ENCODE data around the gene ZFR. TPM values are rescaled to one million over a fixed set of nuclear protein-coding genes. Genes with fewer than 3 reads are reported as not detected.
"Not testable (repeated sequence)": the region's sequence is repeated elsewhere in the genome, so short reads cannot be mapped to it uniquely, and the experiment has no call there.

ZFR gene
- total RNA-seq, 1 donor from 2014 or later: 131 TPM

- Histone ChIP-seq H2AFZ (replicated peaks) (no peak overlapping the region), H4K20me1 (ENCODE audit: low read depth) (no peaks in the 10 kb centered on the region), H3K27me3 (no peaks in the 10 kb centered on the region), H3K4me3 (no peak overlapping the region), H3K9ac (no peak overlapping the region), H3K27ac (no peak overlapping the region), H3K9me3 (ENCODE audit: low read depth) (no peaks in the 10 kb centered on the region), H3F3A (ENCODE audit: low read depth) (peaks cover 6% of the 10 kb centered on the region), H3K79me2 (ENCODE audit: low read depth) (no peaks in the 10 kb centered on the region), H3K4me1 (no peaks in the 10 kb centered on the region), H3K4me2 (no peak overlapping the region), H3K36me3 (no peaks in the 10 kb centered on the region)
- Mint-ChIP-seq H3K27me3 (ENCODE audit: insufficient read depth, low read depth) (peaks cover 6% of the 10 kb centered on the region), H3K9me3 (peaks cover 9% of the 10 kb centered on the region), H3K36me3 (peaks cover 4% of the 10 kb centered on the region), H3K27ac (no peak overlapping the region), H3K4me3 (no peak overlapping the region), H3K4me1 (no peaks in the 10 kb centered on the region)
- peak; percentile 45 for DNase-seq (ENCODE audit: low spot score)
- TF ChIP-seq EZH2phosphoT487 (IDR thresholded peaks at IDR 0.05) (no peak), CTCF (IDR thresholded peaks at IDR 0.05) (peak; percentile 40)
Observed at GRCh38 chr5:32319392-32319791, 125.1 kb downstream of the ZFR start.

- Histone ChIP-seq H3K27me3 (no peaks in the 10 kb centered on the region), H3K27ac (no peak overlapping the region), H4K20me1 (ENCODE audit: low read depth) (no peaks in the 10 kb centered on the region), H3F3A (ENCODE audit: low read depth) (peaks cover 10% of the 10 kb centered on the region), H3K4me2 (no peak overlapping the region), H3K9ac (no peak overlapping the region), H3K36me3 (no peaks in the 10 kb centered on the region), H3K79me2 (ENCODE audit: low read depth) (peaks cover 3% of the 10 kb centered on the region), H3K4me1 (no peaks in the 10 kb centered on the region), H3K9me3 (ENCODE audit: low read depth) (no peaks in the 10 kb centered on the region), H2AFZ (replicated peaks) (no peak overlapping the region), H3K4me3 (no peak overlapping the region)
- H3K27ac Mint-ChIP-seq: no peak overlapping the region
- peaks cover 9% of the 10 kb centered on the region for H3K9me3 Mint-ChIP-seq
- DNase-seq (ENCODE audit: low spot score): no peak
- H3K27me3 Mint-ChIP-seq (ENCODE audit: insufficient read depth, low read depth): peaks cover 4% of the 10 kb centered on the region
- H3K4me1 Mint-ChIP-seq: peaks cover 3% of the 10 kb centered on the region
- H3K36me3 Mint-ChIP-seq: peaks cover 4% of the 10 kb centered on the region
- TF ChIP-seq EZH2phosphoT487 (IDR thresholded peaks at IDR 0.05) (no peak), CTCF (IDR thresholded peaks at IDR 0.05) (no peak), EZH2 (IDR thresholded peaks at IDR 0.05) (no peak)
- no peak overlapping the region for H3K4me3 Mint-ChIP-seq
Observed at GRCh38 chr5:32317041-32317440, 127.5 kb downstream of the ZFR start.

GRCh38 chr5:32315221-32316014, 129.1 kb downstream of the ZFR start:
- Histone ChIP-seq H2AFZ (replicated peaks) (no peak overlapping the region), H3F3A (ENCODE audit: low read depth) (peaks cover 14% of the 10 kb centered on the region), H3K4me2 (no peak overlapping the region), H4K20me1 (ENCODE audit: low read depth) (peaks cover 9% of the 10 kb centered on the region), H3K79me2 (ENCODE audit: low read depth) (peaks cover 19% of the 10 kb centered on the region), H3K27ac (no peak overlapping the region), H3K9me3 (ENCODE audit: low read depth) (no peaks in the 10 kb centered on the region), H3K36me3 (no peaks in the 10 kb centered on the region), H3K9ac (no peak overlapping the region), H3K4me3 (no peak overlapping the region), H3K4me1 (peaks cover 9% of the 10 kb centered on the region), H3K27me3 (no peaks in the 10 kb centered on the region)
- Mint-ChIP-seq H3K27ac (no peak overlapping the region), H3K4me3 (no peak overlapping the region), H3K27me3 (ENCODE audit: insufficient read depth, low read depth) (peaks cover 4% of the 10 kb centered on the region), H3K4me1 (peaks cover 10% of the 10 kb centered on the region), H3K9me3 (no peaks in the 10 kb centered on the region), H3K36me3 (peaks cover 2% of the 10 kb centered on the region)
- no peak for TF ChIP-seq EZH2 (IDR thresholded peaks at IDR 0.05)
- DNase-seq (ENCODE audit: low spot score): no peak

DNA sequence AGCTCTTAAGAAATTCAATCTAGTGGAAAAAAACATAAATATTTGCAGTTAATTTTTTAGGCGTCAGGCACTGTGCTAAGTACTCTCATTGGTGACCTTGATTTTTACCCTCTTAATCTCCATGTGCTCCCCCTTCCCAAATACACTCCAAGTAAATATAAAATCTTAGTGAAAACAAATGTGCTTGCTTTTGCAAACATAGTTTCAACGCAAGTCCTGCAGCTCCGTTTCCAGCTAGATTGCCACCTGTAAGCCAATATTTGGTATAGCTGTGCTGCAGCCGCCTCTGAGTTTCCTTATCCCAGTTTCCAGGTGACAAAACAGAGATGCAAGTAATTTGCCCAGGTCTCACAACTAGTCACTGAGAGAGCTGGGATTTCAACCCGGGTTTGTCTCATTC, 129.9 kb downstream of the ZFR start:
- H3K27me3 Mint-ChIP-seq (ENCODE audit: insufficient read depth, low read depth): peaks cover 5% of the 10 kb centered on the region
- Histone ChIP-seq H3K27me3 (no peaks in the 10 kb centered on the region), H4K20me1 (ENCODE audit: low read depth) (peaks cover 9% of the 10 kb centered on the region), H3K4me1 (peaks cover 9% of the 10 kb centered on the region), H3K9me3 (ENCODE audit: low read depth) (no peaks in the 10 kb centered on the region), H3K4me2 (no peak overlapping the region), H3K79me2 (ENCODE audit: low read depth) (peaks cover 27% of the 10 kb centered on the region), H2AFZ (replicated peaks) (no peak overlapping the region), H3K9ac (no peak overlapping the region), H3K27ac (no peak overlapping the region), H3K4me3 (no peak overlapping the region), H3K36me3 (no peaks in the 10 kb centered on the region), H3F3A (ENCODE audit: low read depth) (peaks cover 14% of the 10 kb centered on the region)
- peaks cover 6% of the 10 kb centered on the region for H3K36me3 Mint-ChIP-seq
- H3K9me3 Mint-ChIP-seq: no peaks in the 10 kb centered on the region
- H3K4me3 Mint-ChIP-seq: peak overlapping the region; percentile 77
- no peak overlapping the region for H3K27ac Mint-ChIP-seq
- H3K4me1 Mint-ChIP-seq: peaks cover 10% of the 10 kb centered on the region
- DNase-seq (ENCODE audit: low spot score): no peak
- TF ChIP-seq EZH2 (IDR thresholded peaks at IDR 0.05) (no peak), EZH2phosphoT487 (IDR thresholded peaks at IDR 0.05) (no peak), CTCF (IDR thresholded peaks at IDR 0.05) (no peak)

DNA sequence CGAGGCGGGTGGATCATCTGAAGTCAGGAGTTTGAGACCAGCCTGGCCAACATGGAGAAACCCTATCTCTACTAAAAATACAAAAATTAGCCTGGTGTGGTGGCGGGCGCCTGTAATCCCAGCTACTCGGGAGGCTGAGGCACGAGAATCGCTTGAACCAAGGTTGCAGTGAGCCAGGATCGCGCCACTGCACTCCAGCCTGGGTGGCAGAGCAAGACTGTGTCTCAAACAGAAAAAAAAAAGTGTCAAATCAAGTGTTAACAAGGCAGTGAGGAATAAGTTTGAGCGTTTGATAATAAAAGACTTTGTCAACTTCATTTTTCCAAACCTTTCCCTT, 130.4 kb downstream of the ZFR start:
- H3K27ac ChIP-seq; DNase-seq (ENCODE audit: low spot score); H3K27ac Mint-ChIP-seq; H3K4me1 ChIP-seq; H3K36me3 ChIP-seq; H3K27me3 ChIP-seq; H4K20me1 ChIP-seq (ENCODE audit: low read depth); H3K9ac ChIP-seq; H3K9me3 ChIP-seq (ENCODE audit: low read depth); H3K36me3 Mint-ChIP-seq; H3K4me2 ChIP-seq; H2AFZ ChIP-seq (replicated peaks); H3K27me3 Mint-ChIP-seq (ENCODE audit: insufficient read depth, low read depth); H3K9me3 Mint-ChIP-seq: not testable (repeated sequence)
- peak overlapping the region; percentile 55 for H3K4me3 ChIP-seq
- H3K79me2 ChIP-seq (ENCODE audit: low read depth): peaks cover 32% of the 10 kb centered on the region
- Mint-ChIP-seq H3K4me3 (peak overlapping the region; percentile 77), H3K4me1 (peaks cover 10% of the 10 kb centered on the region)
- peaks cover 14% of the 10 kb centered on the region for H3F3A ChIP-seq (ENCODE audit: low read depth)

Data from neural progenitor cell (in vitro differentiated cells).